ENCODE measurements around the gene KIFAP3. TPM values are rescaled to one million over a fixed set of nuclear protein-coding genes. Genes with fewer than 3 reads are reported as not detected.

Gene KIFAP3
- total RNA-seq, 1 experiment from 2014 or later, result 20.0 TPM

GRCh38 chr1:169951108-169951507, 123.4 kb downstream of the KIFAP3 start:
- Histone ChIP-seq H3K9me3 (ENCODE audit: control insufficient read depth, insufficient read depth, low read depth, low read length) (no peaks in the 10 kb centered on the region), H3K27ac (ENCODE audit: low read length) (no peak overlapping the region), H3K4me1 (ENCODE audit: control insufficient read depth, insufficient read depth, low read length) (no peaks in the 10 kb centered on the region), H3K4me3 (ENCODE audit: low read depth in 2 of 2, low read length in 2 of 2) (no peak overlapping the region), H3K36me3 (ENCODE audit: control insufficient read depth, insufficient read depth, low read length) (no peaks in the 10 kb centered on the region), H3K27me3 (ENCODE audit: control insufficient read depth, insufficient read depth, low read length) (no peaks in the 10 kb centered on the region)
- in situ Hi-C loops (cut with HindIII; ENCODE audit: low pct_unique_long_range_greater_than_20kb, low sequenced_read_pairs) (no loop called here), intact Hi-C loops (cut with micrococcal nuclease; ENCODE audit: unreplicated experiment) (no loop called here)
- ChIA-PET POLR2A (no interaction called here), CTCF (no interaction called here)
- no TSS peak for BruUV-seq (replicated peaks)
- no peak for ATAC-seq
- DNase-seq (ENCODE audit: low read depth, low spot score), result no peak
- TF ChIP-seq POLR2AphosphoS5 (IDR thresholded peaks at IDR 0.05; ENCODE audit: low read depth, low read length), result no peak
- no peak for TF ChIP-seq CTCF (IDR thresholded peaks at IDR 0.05)
- TF ChIP-seq SIN3A (IDR thresholded peaks at IDR 0.05; ENCODE audit: borderline replicate concordance, insufficient read depth, low read depth, low read length), result no peak
- TF ChIP-seq REST (IDR thresholded peaks at IDR 0.05; ENCODE audit: insufficient read depth in 1 of 2, low read depth in 2 of 2, low read length in 1 of 2), result no peak
- no peak for TF ChIP-seq TCF7L2 (IDR thresholded peaks at IDR 0.05; ENCODE audit: low read depth, low read length)

GRCh38 chr1:169949139-169949538, 125.4 kb downstream of the KIFAP3 start:
- ATAC-seq (no peak), DNase-seq (ENCODE audit: low read depth, low spot score) (no peak)
- no peak overlapping the region for H3K4me3 ChIP-seq (ENCODE audit: low read depth in 2 of 2, low read length in 2 of 2)
- BruUV-seq (replicated peaks), result no TSS peak
- ChIA-PET POLR2A (no interaction called here), CTCF (no interaction called here)
- in situ Hi-C loops (cut with HindIII; ENCODE audit: low pct_unique_long_range_greater_than_20kb, low sequenced_read_pairs), result no loop called here
- no peaks in the 10 kb centered on the region for H3K4me1 ChIP-seq (ENCODE audit: control insufficient read depth, insufficient read depth, low read length)
- no peaks in the 10 kb centered on the region for H3K27me3 ChIP-seq (ENCODE audit: control insufficient read depth, insufficient read depth, low read length)
- H3K27ac ChIP-seq (ENCODE audit: low read length), result no peak overlapping the region
- intact Hi-C loops (cut with micrococcal nuclease; ENCODE audit: unreplicated experiment), result no loop called here
- no peak for TF ChIP-seq CTCF (IDR thresholded peaks at IDR 0.05)
- no peak for TF ChIP-seq TCF7L2 (IDR thresholded peaks at IDR 0.05; ENCODE audit: low read depth, low read length)
- TF ChIP-seq SIN3A (IDR thresholded peaks at IDR 0.05; ENCODE audit: borderline replicate concordance, insufficient read depth, low read depth, low read length), result no peak
- no peak for TF ChIP-seq REST (IDR thresholded peaks at IDR 0.05; ENCODE audit: insufficient read depth in 1 of 2, low read depth in 2 of 2, low read length in 1 of 2)
- no peak for TF ChIP-seq POLR2AphosphoS5 (IDR thresholded peaks at IDR 0.05; ENCODE audit: low read depth, low read length)
- no peaks in the 10 kb centered on the region for H3K9me3 ChIP-seq (ENCODE audit: control insufficient read depth, insufficient read depth, low read depth, low read length)
- H3K36me3 ChIP-seq (ENCODE audit: control insufficient read depth, insufficient read depth, low read length), result no peaks in the 10 kb centered on the region
